HepG2 (cell line): Measurements from ENCODE around the gene NKPD1.

Experiments
- FOXJ3 ChIP-seq: sonication (generic); formaldehyde crosslinking; IDR thresholded peaks from 2 replicates; pipeline ENCODE4 v1.4.0; 2020; ENCODE audit warnings: missing genetic modification reagents, mild to moderate bottlenecking, borderline replicate concordance
- ZHX1 ChIP-seq: sonication (generic); formaldehyde crosslinking; IDR thresholded peaks from 2 replicates; pipeline ENCODE4 v1.8.1; 2022; ENCODE audit warnings: low read depth, mild to moderate bottlenecking, missing genetic modification reagents

- TF ChIP-seq FOXJ3 (CRISPR knock-in tag) (no peak), ZHX1 (CRISPR knock-in tag) (no peak)
Measured at GRCh38 chr19:45113628-45114027, 47.2 kb downstream of the NKPD1 start.
